GM12801 (cell line): ENCODE results near the gene LEF1.

ENCODE experiments used
- CTCF ChIP-seq: IDR thresholded peaks from one replicate; pipeline ENCODE4 v1.5.1; 2011; ENCODE audit warnings: control low read depth; ENCODE audit not compliant: insufficient read length; ENCODE audit errors: extremely low read depth

The LEF1 gene

GRCh38 chr4:108103099-108103862, 65.5 kb downstream of the LEF1 start:
- TF ChIP-seq CTCF, result no peak

DNA sequence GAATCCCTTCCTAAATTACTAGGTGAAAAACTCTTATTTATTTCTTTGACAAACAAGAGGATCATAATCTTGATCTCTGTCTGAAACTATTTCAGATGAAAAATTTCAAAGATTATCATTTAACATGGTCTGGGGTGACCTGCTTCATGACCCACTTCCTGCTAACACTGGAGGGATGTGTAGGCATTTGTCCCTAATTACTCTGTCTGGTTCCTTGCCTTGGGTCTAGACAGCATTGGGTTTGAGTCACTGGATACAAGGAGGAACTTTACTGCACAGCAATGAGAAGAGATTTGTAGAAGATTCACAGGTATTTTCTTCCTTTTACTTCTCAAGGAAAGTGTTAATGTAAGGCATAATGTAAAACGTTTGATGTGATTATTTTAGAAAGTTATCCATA, 67.9 kb downstream of the LEF1 start:
- no peak for TF ChIP-seq CTCF

DNA sequence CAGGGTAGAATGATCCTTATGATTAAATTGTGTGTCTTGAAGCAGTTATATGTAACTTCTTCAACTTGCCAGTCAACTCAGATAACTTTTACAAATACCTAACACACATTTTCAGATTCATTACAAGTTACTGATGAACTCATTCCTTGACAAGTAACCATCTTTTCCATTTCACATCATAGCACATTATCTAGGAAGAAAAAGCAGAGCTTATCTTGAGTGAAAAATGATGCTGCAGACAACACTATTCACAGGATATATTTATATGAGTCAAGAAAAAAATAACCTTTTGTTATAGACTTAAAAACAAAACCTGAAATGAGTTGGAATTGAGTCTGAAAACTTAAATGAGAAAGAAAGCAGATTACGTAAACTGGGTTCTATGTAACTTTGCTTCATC, 68.9 kb downstream of the LEF1 start:
- TF ChIP-seq CTCF, result no peak

DNA sequence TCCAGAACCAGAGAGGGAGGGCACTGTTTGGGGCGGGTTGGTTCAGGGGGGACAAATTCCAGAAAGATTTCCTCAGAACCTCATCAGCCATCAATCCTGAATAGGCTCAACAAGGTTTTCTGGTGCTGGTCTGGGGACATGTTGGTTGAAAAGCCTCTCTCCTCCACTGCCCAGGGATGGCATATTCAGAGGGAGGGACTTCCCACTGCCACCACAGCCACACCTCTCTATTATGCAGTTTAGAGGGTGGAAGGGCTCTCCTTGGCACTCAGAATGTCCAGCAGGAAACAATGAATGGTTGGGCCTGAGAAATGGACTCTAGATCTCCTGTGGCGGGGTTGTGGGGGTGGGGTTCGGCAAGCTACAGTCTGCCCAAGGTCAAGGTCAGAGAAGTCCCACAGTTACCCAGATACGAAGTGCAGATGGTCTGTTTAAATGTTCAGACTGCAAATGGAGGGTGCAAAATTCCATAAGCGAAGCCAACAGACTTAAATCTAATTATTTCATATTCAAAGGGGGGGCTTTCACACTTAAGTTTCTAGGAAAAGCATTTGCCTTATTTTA, 70.7 kb downstream of the LEF1 start:
- TF ChIP-seq CTCF, result no peak

DNA sequence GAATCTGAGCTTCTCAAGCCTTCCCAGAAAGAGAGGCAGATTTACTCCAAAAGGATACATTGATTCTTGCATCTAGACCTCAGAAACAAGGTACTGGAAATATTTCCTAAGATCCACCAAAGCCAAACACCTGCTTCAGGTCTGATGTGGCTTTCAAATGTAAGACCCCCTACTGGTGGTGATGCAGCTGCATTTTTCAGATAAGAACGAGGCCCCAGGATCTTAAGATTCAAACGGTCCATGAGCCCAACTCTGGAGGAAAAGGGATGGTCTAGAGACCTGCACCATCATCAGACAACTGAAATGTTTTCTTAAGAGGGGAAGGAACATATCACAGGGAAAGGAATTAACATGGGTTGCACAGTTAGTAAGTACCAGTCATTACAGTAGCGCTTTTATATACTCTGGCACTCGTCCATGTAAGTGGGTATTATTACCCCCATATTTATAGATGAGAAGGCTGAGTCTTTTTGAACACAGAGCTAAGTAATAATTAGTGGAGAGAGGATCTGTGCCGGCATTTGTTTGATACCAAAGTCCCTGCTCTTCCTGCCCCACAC, 73.7 kb downstream of the LEF1 start:
- TF ChIP-seq CTCF, result no peak

DNA sequence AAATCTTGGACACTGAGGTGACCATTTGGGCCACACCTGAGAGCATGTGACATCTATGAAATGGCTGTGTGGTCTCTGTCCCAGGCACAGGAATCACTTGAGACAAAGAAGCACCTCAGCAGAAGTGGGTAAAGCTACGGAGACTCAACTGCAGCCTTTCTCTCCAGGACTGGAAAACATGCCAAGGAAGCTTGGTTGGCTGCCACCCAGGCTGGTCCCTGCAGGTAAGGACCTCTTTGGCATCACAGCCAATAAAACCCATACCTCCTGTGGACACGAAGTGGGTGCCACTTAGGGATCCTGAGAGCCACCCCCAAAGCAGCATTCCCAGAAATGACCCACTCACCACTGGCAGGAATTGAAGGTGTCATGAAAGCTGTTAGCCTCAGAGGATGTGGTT, 74.6 kb downstream of the LEF1 start:
- no peak for TF ChIP-seq CTCF

DNA sequence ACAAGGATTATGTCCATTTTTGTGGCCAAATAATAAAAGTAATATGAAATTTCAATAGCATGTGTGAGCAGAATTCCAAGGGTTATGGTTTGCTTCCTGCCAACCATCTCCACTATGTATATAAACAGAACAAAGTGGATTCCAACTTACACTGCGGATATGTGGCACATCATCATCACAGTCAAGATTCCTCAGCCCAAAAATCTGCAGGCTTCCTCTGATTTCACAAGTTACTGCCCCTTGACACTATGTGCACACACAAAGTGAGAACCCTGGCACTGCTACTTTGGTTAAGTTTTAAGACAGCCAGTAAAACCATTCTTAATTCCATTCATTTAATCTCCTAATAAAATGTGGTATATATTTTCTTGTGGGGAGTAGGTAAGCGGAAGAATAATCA, 76.4 kb downstream of the LEF1 start:
- TF ChIP-seq CTCF, result no peak
